NCI-H2081 treated with DMSO at 0.1 percent for 48 hours (cell line): ENCODE measurements around the gene ZNF536.

ENCODE experiments used
- DNase-seq: peaks from one replicate; lab custom pipeline; 2025; lab: John Stamatoyannopoulos, UW

The ZNF536 gene

DNA sequence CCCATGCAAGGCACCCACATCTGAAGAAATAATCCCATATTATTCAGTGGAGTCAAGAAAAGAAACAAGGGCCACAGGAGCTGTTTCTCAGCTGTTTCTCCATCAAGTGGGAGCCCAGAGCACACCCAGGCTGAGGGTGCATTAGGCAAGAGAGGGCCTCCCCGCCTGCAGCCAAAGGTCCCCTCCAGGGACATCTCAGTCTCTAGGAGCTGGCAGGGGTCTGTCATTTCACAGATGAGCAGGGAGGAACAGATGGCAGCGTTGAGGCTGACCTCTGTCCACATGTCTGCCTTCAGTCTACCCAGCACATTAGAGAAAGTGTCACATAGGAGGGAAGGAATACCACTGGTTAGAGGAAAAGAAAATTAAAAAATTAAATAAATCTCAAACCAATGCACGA is 157.7 kb downstream of the ZNF536 start:
- no peak for DNase-seq

DNA sequence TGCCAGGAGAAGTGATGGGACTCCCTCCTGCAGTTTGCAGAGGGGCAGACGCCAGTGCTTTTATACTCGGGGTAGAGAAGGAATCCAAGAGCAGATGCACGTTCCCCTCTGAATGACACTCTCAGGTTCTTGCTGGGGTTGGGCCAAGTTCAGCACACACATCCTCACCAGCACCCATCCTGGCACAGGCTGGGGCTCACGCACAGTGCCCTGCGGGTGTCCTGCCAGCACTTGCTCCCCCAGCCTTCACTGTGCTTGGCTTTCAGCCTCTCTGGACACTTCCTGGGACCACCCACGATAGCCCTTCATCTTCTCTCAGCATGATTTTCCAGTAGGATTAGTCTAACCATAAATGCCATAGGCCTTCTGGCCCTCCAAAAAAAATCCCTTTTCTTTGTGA is 158.6 kb downstream of the ZNF536 start:
- no peak for DNase-seq

DNA sequence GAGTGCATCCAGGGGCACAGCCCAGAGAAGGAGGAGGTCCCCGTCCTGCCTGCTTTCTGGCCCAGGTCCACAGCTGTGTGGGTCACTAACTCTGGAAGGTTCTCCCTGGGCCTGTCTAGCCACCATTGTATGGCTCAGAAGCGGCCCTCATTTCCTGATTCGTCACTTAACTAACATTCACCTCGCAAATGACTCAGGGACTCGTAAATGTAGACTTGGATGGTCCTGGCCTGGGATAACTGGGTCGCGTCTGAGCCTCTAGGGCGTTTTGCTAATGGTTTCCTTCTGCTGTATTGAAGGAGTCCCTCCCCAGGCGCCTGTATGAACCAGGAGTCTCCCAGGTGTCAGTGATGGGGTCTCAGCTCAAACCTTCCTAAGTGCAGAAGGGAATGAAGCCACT is 162.8 kb downstream of the ZNF536 start:
- DNase-seq = no peak

DNA sequence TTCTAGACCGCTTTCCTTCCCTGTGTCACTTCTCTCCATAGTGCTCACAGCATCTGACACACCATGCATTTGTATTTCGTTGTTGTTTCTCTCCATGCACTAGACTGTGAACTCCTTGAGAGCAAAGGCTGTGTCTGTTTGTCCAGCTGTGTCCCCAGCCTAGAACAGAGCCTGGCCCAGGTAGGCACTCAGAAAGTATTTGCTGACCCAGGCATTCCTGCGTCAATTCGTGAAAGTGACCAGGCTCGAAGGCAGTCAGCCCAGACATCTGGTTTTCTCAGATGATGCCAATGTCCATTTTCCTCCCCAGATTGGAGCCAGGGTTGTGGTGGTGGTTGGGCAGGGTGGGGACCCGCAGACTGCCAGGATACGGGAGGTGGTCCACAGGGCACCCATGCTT is 164.8 kb downstream of the ZNF536 start:
- no peak for DNase-seq

DNA sequence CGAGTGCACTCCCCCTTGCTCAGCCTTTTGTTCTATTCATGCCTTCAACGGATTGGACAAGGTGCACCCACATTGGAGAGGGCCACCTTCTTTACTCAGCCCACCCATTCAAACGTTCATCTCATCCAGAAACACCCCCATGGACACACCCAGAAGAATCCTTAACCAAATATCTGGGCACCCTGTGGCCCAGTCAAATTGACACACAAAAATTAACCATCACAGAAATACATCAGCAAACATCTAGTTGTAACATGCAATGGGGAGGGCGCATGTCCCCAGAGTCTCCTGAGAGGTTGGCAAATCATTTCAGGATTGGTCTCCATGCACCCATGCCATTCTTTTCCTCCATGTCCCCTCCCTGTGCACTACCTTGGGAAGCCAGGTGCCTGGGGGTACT is 167.1 kb downstream of the ZNF536 start:
- no peak for DNase-seq

DNA sequence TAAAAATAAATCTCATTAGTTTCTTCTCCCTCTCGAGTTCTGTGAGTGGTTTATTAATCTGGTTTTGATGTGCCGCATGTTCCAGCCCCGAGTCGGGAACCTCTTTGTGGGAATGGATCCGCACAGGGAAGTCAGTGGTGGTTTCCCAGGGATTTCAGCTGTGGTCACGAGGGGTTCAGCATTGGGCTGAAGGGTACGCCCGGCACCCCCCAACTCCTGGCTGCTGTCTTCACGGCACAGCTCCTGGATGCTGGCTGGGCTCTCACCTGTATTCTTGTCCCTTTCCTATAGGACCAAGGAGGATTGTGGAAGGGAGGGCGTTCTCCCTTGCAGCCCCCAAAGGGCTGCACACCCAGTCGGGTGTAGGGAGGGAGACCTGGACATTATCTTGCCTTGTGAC is 167.8 kb downstream of the ZNF536 start:
- no peak for DNase-seq

DNA sequence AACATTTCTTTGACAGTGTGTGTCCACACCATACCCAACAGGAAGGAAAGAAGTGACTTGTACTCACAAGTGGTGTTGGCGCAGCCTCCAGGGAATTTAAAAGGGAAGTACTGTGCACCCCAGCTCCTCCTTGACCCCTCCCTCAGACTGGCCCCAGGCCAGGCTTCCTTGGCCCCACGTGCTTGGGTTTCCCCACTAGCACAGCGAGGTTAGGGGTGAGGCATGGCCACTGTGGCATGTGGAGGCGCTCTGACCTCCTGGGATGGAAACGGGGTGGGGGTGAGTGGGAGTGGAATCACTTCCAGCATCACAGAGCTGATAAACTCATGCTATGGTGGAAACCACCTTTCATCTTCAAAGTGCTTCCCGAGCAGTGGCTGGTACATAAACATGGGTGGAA is 168.6 kb downstream of the ZNF536 start:
- no peak for DNase-seq

DNA sequence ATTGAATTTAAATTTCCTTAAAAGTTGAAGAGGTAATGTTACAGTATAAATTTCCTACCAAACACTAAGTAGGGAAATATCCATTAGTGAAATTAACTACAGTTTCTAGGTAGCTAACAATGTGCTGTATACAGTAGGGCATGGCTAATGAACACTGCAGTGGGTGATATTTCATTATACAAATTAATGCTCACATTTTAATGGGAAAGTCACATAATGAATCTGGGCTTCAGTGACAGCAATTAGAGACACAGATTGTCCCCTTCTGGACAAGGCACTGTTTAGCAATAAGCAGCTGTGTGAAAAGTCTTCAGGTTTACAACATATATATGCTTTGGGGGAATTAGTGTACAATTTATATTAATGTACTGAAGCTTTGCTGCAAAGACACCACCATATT is 169.4 kb downstream of the ZNF536 start:
- no peak for DNase-seq

DNA sequence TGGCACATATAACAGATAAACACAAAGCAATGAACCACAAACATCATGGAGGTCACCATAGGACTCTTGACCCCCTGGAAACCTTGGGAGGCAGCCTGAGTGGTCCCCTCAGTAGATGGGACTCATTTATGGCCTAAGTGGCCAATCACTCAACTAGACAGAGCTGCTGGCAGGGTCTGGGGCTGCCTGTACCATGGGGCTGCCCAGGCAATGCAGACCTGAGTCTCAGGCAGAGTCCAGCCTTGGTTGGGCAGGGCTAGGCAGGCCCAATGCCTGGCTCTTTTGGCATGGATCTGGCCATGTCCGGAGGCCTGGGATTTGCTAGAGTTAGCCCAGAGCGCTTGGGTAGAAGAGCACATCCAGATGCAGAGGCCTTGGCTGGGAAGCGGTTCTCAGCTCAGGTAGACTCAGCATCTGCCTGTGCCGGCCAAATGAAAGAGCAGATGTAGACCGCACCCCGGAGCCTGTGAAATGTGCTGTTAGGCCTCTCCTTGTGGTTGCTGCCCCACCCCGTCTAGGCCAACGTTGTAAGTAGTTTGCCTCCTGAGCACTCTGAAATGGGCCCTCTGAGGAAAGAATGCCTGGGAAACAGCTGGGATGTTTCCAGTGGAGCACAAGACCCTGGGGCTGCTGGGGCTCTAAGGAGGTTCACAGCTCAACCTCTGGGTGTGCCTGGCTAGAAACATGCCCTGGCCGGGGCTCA is 171.2 kb downstream of the ZNF536 start:
- no peak for DNase-seq

DNA sequence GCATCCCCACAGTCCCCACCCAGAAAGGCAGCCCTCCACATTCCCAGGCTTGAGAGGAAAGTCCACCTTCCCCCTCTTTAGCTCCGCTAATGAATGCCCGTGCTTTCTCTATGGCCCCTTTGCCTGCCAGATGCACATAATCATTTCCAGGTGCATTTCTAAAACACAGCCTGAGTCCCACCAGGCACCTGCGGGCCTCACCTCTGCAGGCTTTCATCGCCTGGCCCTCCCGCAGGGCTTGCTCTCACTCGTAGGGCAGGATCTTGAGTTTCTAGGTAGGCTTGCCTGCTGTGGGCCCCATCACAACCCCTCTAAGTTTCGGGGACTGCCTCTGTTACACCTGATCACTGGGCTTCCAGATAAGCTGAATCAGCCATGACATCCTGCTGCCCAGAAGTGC is 173.6 kb downstream of the ZNF536 start:
- no peak for DNase-seq

DNA sequence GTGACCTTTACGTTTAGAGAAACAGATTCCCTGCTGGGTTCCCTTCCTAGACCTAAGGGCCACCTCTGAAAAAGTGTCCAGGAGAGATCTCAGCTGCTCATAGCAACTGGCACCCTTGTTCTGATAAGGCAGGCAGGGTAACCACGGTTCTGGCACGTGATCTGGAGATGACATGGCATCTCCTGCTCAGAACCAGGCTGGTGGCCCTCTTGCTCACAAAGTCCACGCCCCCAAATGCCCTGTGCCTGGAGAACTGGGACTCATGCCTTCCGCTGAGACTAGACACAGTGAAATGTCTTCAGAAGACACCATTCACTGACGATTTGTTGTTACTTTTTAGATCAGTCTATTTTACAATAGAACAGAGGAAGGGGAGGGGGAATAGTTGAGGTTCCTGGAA is 174.1 kb downstream of the ZNF536 start:
- DNase-seq = no peak

DNA sequence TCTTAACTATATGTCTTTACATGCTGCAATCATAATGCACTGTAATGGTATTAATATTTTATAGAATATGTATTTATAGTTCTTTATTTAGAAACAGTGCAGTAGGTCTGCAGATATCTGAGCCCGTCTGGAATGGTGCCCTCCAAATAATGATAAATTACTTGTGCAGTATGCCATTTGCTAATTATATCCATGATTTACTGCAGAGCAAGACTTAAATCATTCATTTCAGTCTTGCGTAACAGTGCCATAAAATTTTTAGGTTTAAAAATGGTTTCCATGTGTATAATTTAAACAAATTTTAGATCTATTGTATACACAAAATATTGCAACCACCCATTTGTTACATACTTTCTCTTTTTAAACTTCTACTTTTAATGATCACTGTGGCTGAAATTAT is 175.1 kb downstream of the ZNF536 start:
- no peak for DNase-seq

DNA sequence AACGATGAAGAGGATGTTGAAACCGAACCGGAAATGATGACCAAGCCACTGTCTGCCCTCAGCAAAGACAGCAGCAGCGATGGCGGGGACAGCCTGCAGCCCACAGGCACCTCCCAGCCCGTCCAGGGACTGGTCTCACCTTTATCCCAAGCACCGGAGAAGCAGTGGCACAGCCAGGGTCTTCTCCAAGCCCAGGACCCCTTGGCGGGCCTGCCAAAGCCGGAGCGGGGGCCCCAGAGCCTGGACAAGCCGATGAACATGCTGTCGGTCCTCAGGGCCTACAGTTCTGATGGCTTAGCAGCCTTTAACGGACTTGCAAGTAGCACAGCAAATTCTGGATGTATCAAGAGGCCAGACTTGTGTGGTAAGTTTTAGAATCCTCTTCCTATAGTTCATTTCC is 177.0 kb downstream of the ZNF536 start:
- no peak for DNase-seq

DNA sequence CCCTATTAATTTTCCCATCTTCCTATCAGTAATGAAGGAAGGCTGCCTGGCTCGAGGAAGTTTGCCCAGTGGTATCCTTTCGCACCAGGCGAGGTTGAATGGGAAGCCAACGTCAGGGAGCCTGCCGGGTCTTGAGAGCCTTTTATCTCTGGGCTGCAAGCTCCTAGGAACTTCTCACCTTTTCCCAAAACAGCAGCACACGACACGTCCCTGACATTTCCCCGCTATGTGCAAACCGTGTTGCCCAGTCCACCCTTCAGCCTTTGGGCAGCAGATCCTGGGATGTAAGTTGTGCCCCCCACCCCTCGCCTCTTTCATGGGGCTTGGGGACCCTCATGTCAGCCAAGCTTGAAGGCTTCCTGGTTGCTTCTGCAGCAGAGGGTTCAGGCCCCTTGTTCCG is 179.1 kb downstream of the ZNF536 start:
- DNase-seq = no peak

DNA sequence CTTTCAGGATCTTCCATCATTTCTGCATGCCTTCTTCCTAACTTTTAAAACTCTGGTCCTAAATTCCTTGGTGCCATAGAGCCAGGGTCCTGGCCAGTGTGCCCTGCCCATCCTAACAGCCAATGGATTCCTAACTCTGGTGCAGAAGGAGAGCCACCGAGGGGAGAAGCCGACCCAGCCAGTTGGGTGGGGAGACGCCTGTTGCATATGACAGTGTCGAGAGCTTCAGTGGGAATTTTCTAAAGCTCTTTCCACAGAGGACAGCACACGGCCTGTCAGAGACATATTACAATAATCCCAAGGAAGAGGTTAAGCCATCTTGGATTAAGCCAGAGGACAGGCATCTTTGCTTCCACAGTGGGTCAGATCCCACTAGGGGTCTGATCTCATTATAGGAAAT is 180.4 kb downstream of the ZNF536 start:
- DNase-seq = no peak

DNA sequence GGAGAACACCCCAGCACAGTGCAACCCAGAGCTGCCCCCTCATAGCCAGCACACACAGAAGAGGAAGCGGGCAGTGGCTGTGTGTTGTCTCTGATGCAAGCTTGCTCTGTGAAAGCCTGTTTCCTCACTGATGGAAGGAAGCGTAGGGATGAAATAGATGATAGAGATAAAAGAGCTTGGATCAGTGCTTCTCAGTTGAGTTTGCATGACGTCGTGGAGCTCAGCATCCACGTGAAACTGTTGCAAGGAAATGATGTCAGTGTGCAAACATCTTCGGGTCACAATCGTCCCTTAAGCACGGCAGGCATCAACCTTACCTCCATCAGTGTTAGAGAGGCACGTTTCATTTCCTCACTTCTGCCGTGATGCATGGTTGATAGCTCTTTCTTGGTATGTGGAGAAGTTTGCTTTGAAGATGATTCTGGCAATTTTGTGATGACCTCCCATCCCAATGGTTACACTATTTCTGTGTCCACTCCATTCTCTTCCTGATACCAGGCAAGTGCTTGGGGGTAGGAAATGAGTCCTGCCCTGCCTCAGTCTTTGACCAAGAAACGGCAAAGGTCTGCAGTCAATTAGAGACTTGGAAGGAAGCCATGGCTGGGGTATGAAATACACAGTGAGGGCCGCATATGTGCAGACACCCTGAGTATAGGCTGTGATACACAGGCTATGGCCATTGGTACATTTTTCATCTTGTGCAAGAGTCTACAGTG is 183.0 kb downstream of the ZNF536 start:
- DNase-seq = no peak

DNA sequence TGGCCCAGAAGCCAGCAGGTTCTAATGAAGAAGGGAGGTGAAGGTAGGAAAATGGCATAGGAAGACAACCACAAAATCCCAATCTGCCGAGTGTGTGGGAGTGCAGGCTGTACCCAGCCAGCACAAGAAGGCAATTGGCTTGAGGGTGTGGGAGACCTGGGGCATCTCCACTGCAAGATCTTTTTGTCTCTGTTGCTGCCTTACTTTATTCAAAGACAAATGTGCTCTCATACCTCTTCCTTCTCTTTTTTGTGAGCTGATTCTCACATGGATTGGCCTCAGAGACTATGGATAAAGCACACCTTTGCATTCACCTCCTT is 183.6 kb downstream of the ZNF536 start:
- DNase-seq = no peak

DNA sequence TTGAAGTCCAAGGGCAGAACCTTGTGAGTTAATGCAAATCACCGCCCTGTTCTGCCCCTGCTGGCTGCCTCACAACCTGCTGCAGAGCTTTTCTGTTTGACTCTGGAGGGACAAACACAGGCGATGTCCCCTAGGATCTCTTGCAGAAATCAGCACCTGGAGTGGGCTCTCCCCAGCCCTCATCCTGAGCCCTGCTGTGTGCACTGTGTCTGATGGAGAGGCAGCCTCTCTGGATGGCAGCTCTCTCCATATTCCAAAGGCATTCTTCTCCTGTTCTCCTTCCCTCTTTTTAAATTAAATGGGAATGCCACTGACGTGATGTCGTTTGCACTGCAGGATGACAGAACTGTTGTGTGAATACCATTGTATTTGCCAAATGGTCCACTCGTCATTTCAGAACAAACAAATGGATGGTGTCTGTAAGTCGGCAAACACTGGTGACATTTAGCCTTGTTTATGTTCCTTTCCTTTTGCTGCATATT is 184.1 kb downstream of the ZNF536 start:
- DNase-seq = no peak

DNA sequence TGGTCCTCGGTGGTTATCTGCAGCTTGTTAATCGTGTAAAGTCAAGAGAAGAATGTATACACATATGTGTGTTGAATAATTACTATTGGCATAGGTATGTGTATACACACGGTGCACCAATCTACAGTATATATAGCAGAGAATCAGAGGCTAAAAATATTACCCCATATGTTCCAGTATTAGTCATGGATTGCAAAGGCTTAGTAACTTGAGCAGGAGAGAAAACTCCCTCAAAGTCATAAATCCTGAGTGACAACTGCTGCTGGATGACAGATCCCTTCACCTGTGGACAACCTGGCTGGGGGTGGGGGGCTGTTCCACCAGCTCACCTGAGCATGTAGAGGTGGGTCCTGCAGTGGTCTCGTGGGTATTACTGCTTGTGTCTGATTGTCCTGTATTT is 185.0 kb downstream of the ZNF536 start:
- DNase-seq = no peak

DNA sequence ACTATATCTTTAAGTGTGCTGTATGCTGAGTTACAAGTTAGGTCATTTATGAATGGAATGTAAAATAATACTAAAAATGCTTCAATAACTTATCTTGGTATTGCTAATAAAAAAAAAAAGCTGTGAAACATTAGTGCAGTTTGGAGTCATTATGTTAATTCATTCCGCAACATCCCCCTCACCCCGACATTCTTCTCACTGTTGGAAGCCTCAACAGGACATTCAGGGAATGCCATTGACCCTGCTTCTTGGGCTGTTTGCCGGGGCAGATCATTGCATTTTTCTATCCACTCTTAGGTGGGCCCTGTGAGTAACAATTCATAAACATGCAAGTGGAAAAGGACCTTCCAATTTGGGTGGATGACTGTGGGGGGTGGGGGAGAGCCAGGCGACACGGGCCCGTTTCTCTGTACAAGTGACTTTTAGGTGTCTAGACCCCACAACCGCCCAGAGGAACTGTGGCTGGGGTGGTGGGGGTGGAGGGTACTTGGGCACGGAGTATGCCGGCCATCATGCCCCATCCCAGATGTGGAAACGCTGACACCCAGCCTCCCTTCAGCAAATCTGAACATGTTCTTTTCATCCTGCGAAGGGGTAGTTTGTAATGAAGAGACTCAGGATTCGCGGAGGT is 185.9 kb downstream of the ZNF536 start:
- DNase-seq = no peak

DNA sequence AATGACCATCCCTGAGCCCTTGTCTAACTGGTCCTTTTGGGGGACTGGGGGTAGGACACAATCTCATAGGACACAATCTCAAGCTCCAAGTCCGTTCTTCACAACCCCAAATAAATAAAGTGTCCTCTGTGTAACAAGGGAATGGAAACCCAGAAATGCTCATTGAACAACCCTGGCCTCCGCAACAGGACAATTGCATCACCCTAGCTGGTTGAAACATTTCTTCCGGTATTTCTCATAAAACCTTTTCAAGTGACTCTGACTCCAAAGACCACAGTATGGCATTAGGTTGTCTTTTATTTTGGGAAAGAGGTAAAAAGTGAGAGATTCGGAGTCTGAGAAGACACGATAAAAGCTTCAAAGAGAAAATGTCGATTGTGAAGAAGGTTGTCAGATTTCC is 186.6 kb downstream of the ZNF536 start:
- DNase-seq = no peak

DNA sequence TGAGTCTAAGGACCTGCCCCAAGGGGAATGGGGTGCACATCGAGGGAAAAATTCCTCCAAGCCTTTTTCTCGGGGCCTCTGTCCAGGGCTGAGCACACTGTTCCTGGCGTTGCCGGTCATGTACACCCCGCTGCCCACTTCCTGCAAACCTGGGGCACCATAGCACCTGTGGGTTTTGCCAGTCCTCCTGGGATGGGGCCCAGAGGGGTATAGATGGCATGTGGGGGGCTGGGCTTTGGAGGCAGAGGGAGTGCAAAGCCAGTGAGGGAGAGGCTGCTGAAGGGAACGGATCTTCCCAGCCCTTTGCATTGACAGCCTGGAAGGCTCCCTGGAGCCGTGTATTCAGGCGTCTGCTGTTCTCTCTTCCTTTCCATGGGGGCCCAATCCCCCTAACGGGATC is 187.3 kb downstream of the ZNF536 start:
- no peak for DNase-seq

DNA sequence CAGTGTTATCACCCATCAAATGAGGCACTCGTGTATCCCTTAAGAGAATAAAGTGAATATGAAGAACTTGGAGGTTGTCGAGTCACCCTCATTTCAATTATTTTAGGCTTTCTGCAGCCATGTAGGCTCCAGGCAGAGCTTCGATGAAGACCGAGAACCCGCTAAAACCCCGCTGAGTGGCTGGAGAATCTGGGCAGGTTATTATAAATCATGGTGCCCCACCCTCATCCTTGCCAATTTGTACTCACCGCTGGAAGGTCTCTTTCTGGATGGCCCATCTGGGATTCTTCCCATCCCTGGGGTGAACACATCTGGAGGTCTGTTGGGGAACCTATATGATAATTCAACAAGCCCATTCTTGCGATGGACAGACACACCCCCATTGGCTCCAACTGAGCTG is 190.8 kb downstream of the ZNF536 start:
- DNase-seq = no peak

DNA sequence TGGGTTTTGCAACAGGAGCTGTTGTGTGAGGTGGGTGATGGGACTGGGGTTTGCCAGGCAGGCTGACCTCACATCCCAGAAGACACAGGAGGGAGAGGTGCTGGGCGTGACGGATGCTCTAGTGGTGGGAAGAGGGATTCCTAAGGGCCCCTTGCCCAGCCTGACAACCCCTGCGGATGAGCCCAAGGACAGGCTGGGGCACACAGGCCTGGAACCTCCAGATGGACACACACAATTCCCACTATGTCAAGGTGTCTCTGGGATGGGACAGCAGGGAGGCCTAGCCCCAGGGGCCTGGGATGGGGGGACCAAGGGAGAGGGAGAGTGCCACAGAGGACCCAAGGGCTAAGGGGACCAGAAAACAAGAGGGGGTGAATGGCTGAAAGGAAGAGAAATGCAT is 191.5 kb downstream of the ZNF536 start:
- no peak for DNase-seq
